ENCODE results near the gene ITIH1.
A peak's percentile ranks its signal among the peaks of the same experiment; 100 is the strongest.

Gene ITIH1

DNA sequence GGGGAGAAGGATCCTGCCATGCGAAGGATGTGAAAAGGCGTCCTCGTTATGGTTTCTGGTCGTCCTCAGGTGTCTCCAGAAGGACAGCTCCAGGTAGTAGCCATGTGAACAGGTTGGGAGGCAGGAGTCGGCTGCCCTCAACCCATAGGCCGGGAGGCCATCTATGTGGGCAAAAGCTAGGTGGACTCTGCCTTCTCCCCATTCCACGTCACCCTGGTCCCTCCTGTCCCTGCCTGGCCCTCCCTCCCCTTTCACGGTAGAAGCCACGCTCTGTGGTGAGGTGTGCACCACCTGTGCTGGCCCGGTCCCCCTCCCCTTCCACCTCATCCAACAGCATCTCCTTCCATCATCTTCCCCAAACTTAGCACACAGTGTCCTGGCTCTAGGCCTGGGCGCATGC lies 33.5 kb downstream of the ITIH1 start:
- Histone ChIP-seq H4K20me1 (no peaks in the 10 kb centered on the region), H3K4me2 (peak overlapping the region in 8 of 11 experiments; percentile 75 to 91 (median 85); a peak in 16 of 22 replicates), H3K9me3 (replicated peaks in 1 of 11) (no peaks in the 10 kb centered on the region; a peak in 2 of 22 replicates), H3K9ac (peak overlapping the region in 6 of 11 experiments; percentile 67 to 82 (median 80); a peak in 11 of 22 replicates), H3K4me1 (peaks cover 12 to 100% (median 99%) of the 10 kb centered on the region in 10 experiments), H3K36me3 (peaks cover 0 to 7% (median 0%) of the 10 kb centered on the region in 11 experiments; a peak in 2 of 22 replicates), H3K4me3 (no peak overlapping the region), H3K27ac (peak overlapping the region in 8 of 11 experiments; percentile 76 to 97 (median 95); a peak in 16 of 22 replicates), H3K27me3 (no peaks in the 10 kb centered on the region)
- TF ChIP-seq Cebpa-rat (IDR thresholded peaks at IDR 0.05): no peak

DNA sequence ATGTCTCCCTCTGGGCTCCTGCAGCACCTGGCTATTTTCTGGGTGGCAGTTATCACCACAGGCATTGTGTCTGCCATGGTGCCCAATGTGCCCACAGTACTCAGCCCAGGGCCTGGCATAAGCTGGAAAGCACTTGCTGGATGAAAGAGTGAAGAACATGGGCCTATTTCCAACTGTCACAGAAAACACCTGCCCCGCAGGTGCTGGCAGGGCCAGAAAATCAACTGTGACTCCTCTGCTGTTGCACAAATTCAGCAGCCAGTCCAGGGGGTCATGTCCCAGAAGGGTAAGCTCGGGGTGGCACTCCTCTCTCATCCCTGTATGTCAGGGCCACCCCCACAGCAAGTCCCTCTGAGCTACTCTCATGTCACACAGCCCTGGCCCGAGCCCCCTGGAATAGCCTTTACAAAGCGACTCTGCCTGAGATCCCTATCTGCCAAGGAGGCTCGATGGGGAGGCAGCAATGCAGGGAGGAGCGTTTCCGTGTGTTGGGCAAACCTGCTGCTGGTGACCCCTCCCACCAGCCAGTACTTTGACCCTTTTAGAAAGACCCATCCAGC lies 34.1 kb downstream of the ITIH1 start:
- Histone ChIP-seq H3K27ac (peak overlapping the region in 7 of 11 experiments; percentile 79 to 97 (median 95); a peak in 14 of 22 replicates), H3K9me3 (replicated peaks in 1 of 11) (no peaks in the 10 kb centered on the region; a peak in 2 of 22 replicates), H4K20me1 (no peaks in the 10 kb centered on the region), H3K4me1 (peaks cover 12 to 100% (median 95%) of the 10 kb centered on the region in 10 experiments), H3K9ac (peak overlapping the region in 5 of 11 experiments; percentile 68 to 82 (median 81); a peak in 4 of 22 replicates), H3K4me2 (peak overlapping the region in 8 of 11 experiments; percentile 75 to 91 (median 85); a peak in 15 of 22 replicates), H3K27me3 (no peaks in the 10 kb centered on the region), H3K36me3 (peaks cover 0 to 7% (median 0%) of the 10 kb centered on the region in 11 experiments; a peak in 2 of 22 replicates), H3K4me3 (no peak overlapping the region)
- no peak for TF ChIP-seq Cebpa-rat (IDR thresholded peaks at IDR 0.05)

DNA sequence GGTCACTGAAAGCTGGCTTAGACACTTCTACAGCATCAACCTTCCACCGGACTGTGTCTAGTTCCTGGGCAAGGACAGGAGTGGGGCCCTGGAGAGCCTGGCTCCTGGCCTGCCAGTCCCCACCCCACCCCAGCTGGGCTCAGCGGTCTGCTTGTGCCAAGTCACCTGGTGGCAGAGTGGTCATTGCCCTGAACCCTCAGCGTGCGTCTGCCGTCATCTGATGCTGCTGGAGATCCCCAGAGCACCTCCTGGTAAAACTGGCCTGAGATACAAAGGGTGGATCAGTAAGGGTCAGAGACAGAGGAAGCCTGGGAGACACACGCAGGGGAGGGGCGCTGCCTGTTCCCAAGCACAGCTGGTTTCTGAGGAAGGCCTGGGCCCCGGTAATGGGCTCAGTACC lies 36.4 kb downstream of the ITIH1 start:
- Histone ChIP-seq H3K27me3 (no peaks in the 10 kb centered on the region), H3K27ac (peak overlapping the region in 8 of 11 experiments; percentile 13 to 97 (median 75); a peak in 14 of 22 replicates), H3K36me3 (no peaks in the 10 kb centered on the region), H3K4me2 (peak overlapping the region in 8 of 11 experiments; percentile 18 to 89 (median 68); a peak in 15 of 22 replicates), H3K9me3 (replicated peaks in 1 of 11) (no peaks in the 10 kb centered on the region), H3K9ac (peak overlapping the region in 6 of 11 experiments; percentile 6 to 50 (median 28); a peak in 6 of 22 replicates), H3K4me1 (peaks cover 12 to 94% (median 85%) of the 10 kb centered on the region in 10 experiments), H4K20me1 (no peaks in the 10 kb centered on the region), H3K4me3 (no peak overlapping the region)
- TF ChIP-seq Cebpa-rat (IDR thresholded peaks at IDR 0.05): no peak

DNA sequence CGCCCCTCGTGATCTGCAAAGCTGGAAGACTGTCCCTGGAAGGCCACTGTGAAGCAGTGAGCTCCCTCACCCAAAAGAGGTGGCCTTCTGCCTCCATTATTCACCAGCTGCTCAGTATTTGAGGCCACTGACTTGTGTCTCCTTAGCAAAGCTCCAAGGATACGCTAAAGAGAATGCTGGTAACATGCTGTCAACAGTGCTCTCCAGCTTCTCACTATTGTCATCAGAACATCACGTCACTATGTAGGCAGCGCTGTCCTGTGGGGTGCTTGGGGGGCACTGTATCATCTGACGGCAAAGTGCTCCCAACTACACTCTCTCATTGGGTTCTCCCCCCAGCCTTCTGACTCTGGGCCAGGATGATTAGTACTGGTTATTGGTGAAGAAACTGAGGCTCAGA lies 38.8 kb downstream of the ITIH1 start:
- H3K9me3 ChIP-seq (replicated peaks in 1 of 11): no peaks in the 10 kb centered on the region
- H3K4me2 ChIP-seq: 0 out of 22 replicates have a peak overlapping the region, but pooled peaks of 3 of the 11 experiments have one; percentile 9 to 89 (median 18)
- no peaks in the 10 kb centered on the region for H3K27me3 ChIP-seq
- H3K4me1 ChIP-seq: peaks cover 0 to 90% (median 72%) of the 10 kb centered on the region in 10 experiments; a peak in 18 of 20 replicates
- peak overlapping the region in 5 of 11 experiments; percentile 12 to 97 (median 31); a peak in 9 of 22 replicates for H3K27ac ChIP-seq
- H3K4me3 ChIP-seq: no peak overlapping the region
- no peak for TF ChIP-seq Cebpa-rat (IDR thresholded peaks at IDR 0.05)
- no peaks in the 10 kb centered on the region for H3K36me3 ChIP-seq
- H3K9ac ChIP-seq: no peak overlapping the region
- H4K20me1 ChIP-seq: no peaks in the 10 kb centered on the region

DNA sequence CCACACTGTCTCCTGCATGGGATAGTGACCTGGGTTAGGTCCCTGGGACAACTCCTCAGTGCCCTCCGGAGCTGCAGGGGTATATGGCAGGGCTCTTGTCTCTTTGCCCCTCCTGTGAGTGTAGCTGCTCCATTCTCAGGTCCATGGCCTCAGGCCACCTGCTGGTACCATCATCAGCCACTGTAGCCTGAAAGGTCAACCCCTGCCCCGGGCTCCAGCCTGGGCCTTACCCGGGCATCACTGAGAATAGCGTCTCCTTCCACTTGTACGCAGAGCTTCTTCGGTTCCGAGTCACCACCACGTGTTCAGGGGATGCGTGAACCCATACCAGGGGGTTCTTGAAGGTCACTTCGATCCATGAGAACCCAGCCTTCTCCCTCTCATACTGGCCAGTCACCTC lies 39.3 kb downstream of the ITIH1 start:
- Histone ChIP-seq H3K4me1 (peaks cover 0 to 86% (median 67%) of the 10 kb centered on the region in 10 experiments; a peak in 18 of 20 replicates), H3K4me3 (no peak overlapping the region), H3K36me3 (no peaks in the 10 kb centered on the region), H3K9ac (no peak overlapping the region), H3K9me3 (replicated peaks in 1 of 11) (no peaks in the 10 kb centered on the region), H4K20me1 (no peaks in the 10 kb centered on the region), H3K27ac (peak overlapping the region in 4 of 11 experiments; percentile 19 to 97 (median 78); a peak in 6 of 22 replicates), H3K4me2 (0 out of 22 replicates have a peak overlapping the region, but pooled peaks of 1 of the 11 experiments have one; percentile 9), H3K27me3 (no peaks in the 10 kb centered on the region)
- no peak for TF ChIP-seq Cebpa-rat (IDR thresholded peaks at IDR 0.05)

DNA sequence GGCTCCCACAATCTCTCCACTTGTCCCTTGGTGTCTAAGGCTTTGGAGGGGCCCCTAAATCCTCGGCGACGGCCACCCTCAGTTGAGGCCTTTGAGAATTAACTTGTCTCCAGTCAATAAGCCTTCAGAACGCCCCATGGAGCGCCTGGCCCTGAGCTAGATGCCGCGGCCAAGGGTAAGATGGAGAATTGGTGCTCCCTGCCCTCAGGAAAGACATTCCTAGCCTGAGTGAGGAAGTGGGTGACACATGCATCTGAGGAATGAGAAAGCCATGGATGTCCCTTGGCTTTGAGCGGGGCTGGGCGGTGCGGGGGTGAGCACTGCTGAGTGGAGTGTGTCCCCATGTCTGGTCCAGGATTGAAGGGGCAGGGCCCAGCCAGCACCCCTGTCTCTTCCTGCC lies 39.8 kb downstream of the ITIH1 start:
- no peak for TF ChIP-seq Cebpa-rat (IDR thresholded peaks at IDR 0.05)
- H3K36me3 ChIP-seq: no peaks in the 10 kb centered on the region
- H3K9me3 ChIP-seq (replicated peaks in 1 of 11): no peaks in the 10 kb centered on the region
- no peak overlapping the region for H3K4me3 ChIP-seq
- H3K4me2 ChIP-seq: peak overlapping the region in 2 of 11 experiments; percentile 66 to 70; a peak in 2 of 22 replicates
- no peaks in the 10 kb centered on the region for H3K27me3 ChIP-seq
- peak overlapping the region in 4 of 11 experiments; percentile 40 to 97 (median 62); a peak in 7 of 22 replicates for H3K27ac ChIP-seq
- no peak overlapping the region for H3K9ac ChIP-seq
- no peaks in the 10 kb centered on the region for H4K20me1 ChIP-seq
- H3K4me1 ChIP-seq: peaks cover 0 to 80% (median 61%) of the 10 kb centered on the region in 10 experiments; a peak in 18 of 20 replicates

DNA sequence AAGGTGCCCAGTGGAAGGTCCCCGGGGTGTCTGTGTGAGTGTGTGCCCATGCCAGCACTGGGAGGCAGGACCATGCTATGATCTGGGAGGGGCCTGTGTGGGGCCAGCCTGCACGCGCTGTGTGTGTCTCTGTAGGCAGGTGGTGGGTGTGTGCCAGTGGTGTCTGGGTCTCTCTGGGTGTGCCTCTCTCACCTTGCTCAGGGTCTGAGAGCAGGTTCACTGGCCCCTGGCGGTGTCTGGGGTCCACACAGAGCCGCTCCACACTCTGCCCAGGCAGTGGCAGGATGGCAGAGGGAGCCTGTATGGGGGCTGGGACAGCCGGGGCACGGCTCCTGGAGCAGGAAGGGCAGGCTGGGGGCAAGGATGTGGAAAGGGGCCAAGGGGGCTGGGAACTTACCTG lies 40.5 kb downstream of the ITIH1 start:
- no peak for TF ChIP-seq Cebpa-rat (IDR thresholded peaks at IDR 0.05)
- Histone ChIP-seq H3K9ac (peak overlapping the region in 5 of 11 experiments; percentile 4 to 49 (median 40); a peak in 8 of 22 replicates), H3K36me3 (peaks cover 0 to 5% (median 0%) of the 10 kb centered on the region in 11 experiments; a peak in 2 of 22 replicates), H4K20me1 (no peaks in the 10 kb centered on the region), H3K4me2 (peak overlapping the region in 9 of 11 experiments; percentile 26 to 70 (median 58); a peak in 15 of 22 replicates), H3K4me1 (peaks cover 0 to 74% (median 55%) of the 10 kb centered on the region in 10 experiments; a peak in 18 of 20 replicates), H3K9me3 (replicated peaks in 1 of 11) (no peaks in the 10 kb centered on the region), H3K4me3 (no peak overlapping the region), H3K27me3 (no peaks in the 10 kb centered on the region), H3K27ac (peak overlapping the region in 8 of 11 experiments; percentile 20 to 97 (median 48); a peak in 14 of 22 replicates)

DNA sequence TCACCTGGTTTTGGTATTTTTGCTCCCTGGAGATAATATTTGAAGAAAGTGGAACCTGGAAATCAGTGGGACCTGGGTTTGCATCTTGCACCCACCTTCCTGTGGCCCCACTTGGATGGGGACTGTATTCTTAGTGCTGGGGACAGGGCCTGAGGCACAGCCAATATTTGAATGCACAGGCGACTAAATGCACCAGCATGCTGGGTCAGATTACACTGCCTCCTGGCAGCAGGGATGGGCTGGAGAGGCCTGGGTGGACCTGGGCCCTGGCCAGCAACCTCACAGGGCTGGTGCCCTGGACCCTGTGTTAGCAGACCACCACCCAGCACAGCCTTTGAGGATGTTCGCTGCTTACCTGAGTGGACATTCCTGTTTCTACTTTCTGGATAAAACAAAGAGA lies 42.5 kb downstream of the ITIH1 start:
- peaks cover 0 to 53% (median 34%) of the 10 kb centered on the region in 10 experiments; a peak in 18 of 20 replicates for H3K4me1 ChIP-seq
- no peak overlapping the region for H3K4me3 ChIP-seq
- H3K27me3 ChIP-seq: no peaks in the 10 kb centered on the region
- H3K9me3 ChIP-seq (replicated peaks in 1 of 11): no peaks in the 10 kb centered on the region
- TF ChIP-seq Cebpa-rat (IDR thresholded peaks at IDR 0.05): no peak
- 0 out of 22 replicates have a peak overlapping the region, but pooled peaks of 1 of the 11 experiments have one; percentile 4 for H3K9ac ChIP-seq
- H3K4me2 ChIP-seq: peak overlapping the region in 3 of 11 experiments; percentile 16 to 70 (median 65); a peak in 3 of 22 replicates
- H4K20me1 ChIP-seq: no peaks in the 10 kb centered on the region
- peak overlapping the region in 4 of 11 experiments; percentile 40 to 97 (median 50); a peak in 5 of 22 replicates for H3K27ac ChIP-seq
- peaks cover 0 to 20% (median 0%) of the 10 kb centered on the region in 11 experiments; a peak in 3 of 22 replicates for H3K36me3 ChIP-seq

DNA sequence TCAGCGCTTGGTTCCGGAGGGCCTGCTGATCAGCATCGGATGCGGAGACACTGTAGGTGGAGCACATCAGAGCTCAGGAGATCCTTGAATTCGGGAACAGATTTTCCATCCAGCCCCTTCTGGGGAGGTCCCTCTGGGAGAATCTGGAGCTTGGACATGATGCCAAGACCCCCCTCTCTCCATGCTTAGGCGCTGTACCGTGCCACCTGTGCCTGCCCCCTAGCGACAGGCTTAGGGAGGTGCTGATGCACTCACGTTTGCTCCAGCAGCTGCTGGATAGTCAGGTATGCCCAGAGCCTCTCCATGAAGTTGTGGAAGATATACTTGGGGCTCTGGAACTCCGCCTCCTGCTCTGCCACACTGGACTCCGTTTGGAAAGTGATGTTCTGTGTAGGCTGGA lies 43.3 kb downstream of the ITIH1 start:
- H4K20me1 ChIP-seq: no peaks in the 10 kb centered on the region
- peaks cover 0 to 45% (median 27%) of the 10 kb centered on the region in 10 experiments; a peak in 18 of 20 replicates for H3K4me1 ChIP-seq
- H3K27me3 ChIP-seq: no peaks in the 10 kb centered on the region
- no peak overlapping the region for H3K4me3 ChIP-seq
- H3K4me2 ChIP-seq: no peak overlapping the region
- H3K27ac ChIP-seq: peak overlapping the region in 1 of 11 experiments; percentile 97; a peak in 2 of 22 replicates
- peaks cover 0 to 20% (median 0%) of the 10 kb centered on the region in 11 experiments; a peak in 3 of 22 replicates for H3K36me3 ChIP-seq
- H3K9me3 ChIP-seq (replicated peaks in 1 of 11): no peaks in the 10 kb centered on the region
- no peak for TF ChIP-seq Cebpa-rat (IDR thresholded peaks at IDR 0.05)
- H3K9ac ChIP-seq: 0 out of 22 replicates have a peak overlapping the region, but pooled peaks of 1 of the 11 experiments have one; percentile 44
